HepG2 (cell line): Measurements from ENCODE around the gene GDPD5. TPM values are rescaled to one million over a fixed set of nuclear protein-coding genes. Genes with fewer than 3 reads are reported as not detected.
A peak's percentile ranks its signal among the peaks of the same experiment; 100 is the strongest.

Source experiments
- PITX1 ChIP-seq: sonication (generic); formaldehyde crosslinking; IDR thresholded peaks from 2 replicates; pipeline ENCODE4 v1.5.1; 2020; ENCODE audit warnings: mild to moderate bottlenecking, missing genetic modification reagents
- SOX5 ChIP-seq: IDR thresholded peaks from 2 replicates; pipeline ENCODE4 v1.6.1; 2016; ENCODE audit warnings: borderline replicate concordance
- SRY ChIP-seq: sonication (generic); formaldehyde crosslinking; IDR thresholded peaks from 2 replicates; pipeline ENCODE4 v1.8.0; 2022; ENCODE audit warnings: mild to moderate bottlenecking, missing genetic modification reagents
- ZNF24 ChIP-seq: fragments of 450-650 bp; IDR thresholded peaks from 2 replicates; pipeline ENCODE4 v1.6.1; 2017; ENCODE audit warnings: antibody characterized with exemption, mild to moderate bottlenecking
- ZNF343 ChIP-seq: sonication (generic); formaldehyde crosslinking; IDR thresholded peaks from 2 replicates; pipeline ENCODE4 v1.4.0; 2020; ENCODE audit warnings: mild to moderate bottlenecking, missing genetic modification reagents
- ZNF362 ChIP-seq: sonication (generic); formaldehyde crosslinking; IDR thresholded peaks from 2 replicates; pipeline ENCODE4 v1.4.0; 2020; ENCODE audit warnings: missing genetic modification reagents, mild to moderate bottlenecking, borderline replicate concordance
- ZNF550 ChIP-seq: sonication (generic); formaldehyde crosslinking; IDR thresholded peaks from 2 replicates; pipeline ENCODE4 v1.4.0; 2020; ENCODE audit warnings: mild to moderate bottlenecking, missing genetic modification reagents, borderline replicate concordance
- ZNF577 ChIP-seq: sonication (generic); formaldehyde crosslinking; IDR thresholded peaks from 2 replicates; pipeline ENCODE4 v1.4.0; 2020; ENCODE audit warnings: mild to moderate bottlenecking, low read depth, missing genetic modification reagents, borderline replicate concordance
- ZSCAN9 ChIP-seq: IDR thresholded peaks from 2 replicates; pipeline ENCODE4 v1.6.1; 2016; ENCODE audit warnings: borderline replicate concordance
- polyA plus RNA-seq, 8 experiments: library from polyadenylated mRNA; depleted of rRNA in 3 of 8; stranded (reverse) in 7 of 8; unstranded in 1 of 8; fragments of >200 nt; fragmentation: Illumina TruSeq in 4 of 8; extraction: Trizol in 4 of 8; gene quantifications; 2 replicates each; pipeline versions ENCODE4 v1.2.1 to v1.2.3, GENCODE V29; 2011 to 2016; ENCODE audit warnings: low read depth in 4 of 8, missing spikeins in 1 of 8, mixed read lengths in 1 of 8; ENCODE audit not compliant: insufficient read depth in 1 of 8
- total RNA-seq, 5 experiments: library from RNA; depleted of rRNA; stranded (reverse); fragments of >200 nt; fragmentation: Illumina TruSeq; extraction: Trizol; gene quantifications; 2 replicates each; pipeline ENCODE4 v1.2.3, GENCODE V29; 2016; ENCODE audit warnings: low read depth in 1 of 5
- TF ChIP-seq, protein P1 (sequence below): sonication (generic); formaldehyde crosslinking; IDR thresholded peaks from 2 replicates; pipeline ENCODE4 v1.5.0; 2020; ENCODE audit warnings: mild to moderate bottlenecking, missing genetic modification reagents, moderate library complexity
- TF ChIP-seq, protein P2 (sequence below): sonication (generic); formaldehyde crosslinking; IDR thresholded peaks from 2 replicates; pipeline ENCODE4 v1.4.0; 2020; ENCODE audit warnings: missing genetic modification reagents, borderline replicate concordance
- TF ChIP-seq, protein P3 (sequence below): sonication (generic); formaldehyde crosslinking; IDR thresholded peaks from 2 replicates; pipeline ENCODE4 v1.5.0; 2020; ENCODE audit warnings: missing genetic modification reagents, mild to moderate bottlenecking, borderline replicate concordance
- TF ChIP-seq, protein P4 (sequence below): IDR thresholded peaks from 2 replicates; pipeline ENCODE4 v1.6.1; 2016; ENCODE audit warnings: low read depth, missing genetic modification reagents, missing compliant biosample characterization

GDPD5 gene
- total and polyA plus RNA-seq, 2 of the 13 experiments (the other 11 are each of a cell fraction or from before 2014, with no cell fraction given) = 55.0 to 67.5 TPM

GRCh38 chr11:75388386-75389275 is 137.1 kb downstream of the GDPD5 start (continued):
- TF ChIP-seq, protein P1, sequence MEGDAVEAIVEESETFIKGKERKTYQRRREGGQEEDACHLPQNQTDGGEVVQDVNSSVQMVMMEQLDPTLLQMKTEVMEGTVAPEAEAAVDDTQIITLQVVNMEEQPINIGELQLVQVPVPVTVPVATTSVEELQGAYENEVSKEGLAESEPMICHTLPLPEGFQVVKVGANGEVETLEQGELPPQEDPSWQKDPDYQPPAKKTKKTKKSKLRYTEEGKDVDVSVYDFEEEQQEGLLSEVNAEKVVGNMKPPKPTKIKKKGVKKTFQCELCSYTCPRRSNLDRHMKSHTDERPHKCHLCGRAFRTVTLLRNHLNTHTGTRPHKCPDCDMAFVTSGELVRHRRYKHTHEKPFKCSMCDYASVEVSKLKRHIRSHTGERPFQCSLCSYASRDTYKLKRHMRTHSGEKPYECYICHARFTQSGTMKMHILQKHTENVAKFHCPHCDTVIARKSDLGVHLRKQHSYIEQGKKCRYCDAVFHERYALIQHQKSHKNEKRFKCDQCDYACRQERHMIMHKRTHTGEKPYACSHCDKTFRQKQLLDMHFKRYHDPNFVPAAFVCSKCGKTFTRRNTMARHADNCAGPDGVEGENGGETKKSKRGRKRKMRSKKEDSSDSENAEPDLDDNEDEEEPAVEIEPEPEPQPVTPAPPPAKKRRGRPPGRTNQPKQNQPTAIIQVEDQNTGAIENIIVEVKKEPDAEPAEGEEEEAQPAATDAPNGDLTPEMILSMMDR (CRISPR knock-in tag) = peak; percentile 89
- TF ChIP-seq, protein P2, sequence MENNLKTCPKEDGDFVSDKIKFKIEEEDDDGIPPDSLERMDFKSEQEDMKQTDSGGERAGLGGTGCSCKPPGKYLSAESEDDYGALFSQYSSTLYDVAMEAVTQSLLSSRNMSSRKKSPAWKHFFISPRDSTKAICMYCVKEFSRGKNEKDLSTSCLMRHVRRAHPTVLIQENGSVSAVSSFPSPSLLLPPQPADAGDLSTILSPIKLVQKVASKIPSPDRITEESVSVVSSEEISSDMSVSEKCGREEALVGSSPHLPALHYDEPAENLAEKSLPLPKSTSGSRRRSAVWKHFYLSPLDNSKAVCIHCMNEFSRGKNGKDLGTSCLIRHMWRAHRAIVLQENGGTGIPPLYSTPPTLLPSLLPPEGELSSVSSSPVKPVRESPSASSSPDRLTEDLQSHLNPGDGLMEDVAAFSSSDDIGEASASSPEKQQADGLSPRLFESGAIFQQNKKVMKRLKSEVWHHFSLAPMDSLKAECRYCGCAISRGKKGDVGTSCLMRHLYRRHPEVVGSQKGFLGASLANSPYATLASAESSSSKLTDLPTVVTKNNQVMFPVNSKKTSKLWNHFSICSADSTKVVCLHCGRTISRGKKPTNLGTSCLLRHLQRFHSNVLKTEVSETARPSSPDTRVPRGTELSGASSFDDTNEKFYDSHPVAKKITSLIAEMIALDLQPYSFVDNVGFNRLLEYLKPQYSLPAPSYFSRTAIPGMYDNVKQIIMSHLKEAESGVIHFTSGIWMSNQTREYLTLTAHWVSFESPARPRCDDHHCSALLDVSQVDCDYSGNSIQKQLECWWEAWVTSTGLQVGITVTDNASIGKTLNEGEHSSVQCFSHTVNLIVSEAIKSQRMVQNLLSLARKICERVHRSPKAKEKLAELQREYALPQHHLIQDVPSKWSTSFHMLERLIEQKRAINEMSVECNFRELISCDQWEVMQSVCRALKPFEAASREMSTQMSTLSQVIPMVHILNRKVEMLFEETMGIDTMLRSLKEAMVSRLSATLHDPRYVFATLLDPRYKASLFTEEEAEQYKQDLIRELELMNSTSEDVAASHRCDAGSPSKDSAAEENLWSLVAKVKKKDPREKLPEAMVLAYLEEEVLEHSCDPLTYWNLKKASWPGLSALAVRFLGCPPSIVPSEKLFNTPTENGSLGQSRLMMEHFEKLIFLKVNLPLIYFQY (CRISPR knock-in tag) = no peak
- no peak for TF ChIP-seq ZNF343
- TF ChIP-seq ZNF550 (CRISPR knock-in tag) = no peak
- TF ChIP-seq, protein P3, sequence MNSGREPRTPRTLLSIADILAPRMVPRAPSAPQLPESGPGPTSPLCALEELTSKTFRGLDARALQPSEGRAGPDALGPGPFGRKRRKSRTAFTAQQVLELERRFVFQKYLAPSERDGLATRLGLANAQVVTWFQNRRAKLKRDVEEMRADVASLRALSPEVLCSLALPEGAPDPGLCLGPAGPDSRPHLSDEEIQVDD (CRISPR knock-in tag) = no peak
- no peak for TF ChIP-seq SRY (CRISPR knock-in tag)
- TF ChIP-seq ZNF362 (CRISPR knock-in tag) = no peak
- 0 out of 2 replicates have a peak, but pooled peaks have one; percentile 26 for TF ChIP-seq SOX5
- TF ChIP-seq ZNF24 = no peak
- no peak for TF ChIP-seq PITX1 (CRISPR knock-in tag)
- 0 out of 2 replicates have a peak, but pooled peaks have one; percentile 27 for TF ChIP-seq ZSCAN9 (CRISPR knock-in tag)
- TF ChIP-seq, protein P4, sequence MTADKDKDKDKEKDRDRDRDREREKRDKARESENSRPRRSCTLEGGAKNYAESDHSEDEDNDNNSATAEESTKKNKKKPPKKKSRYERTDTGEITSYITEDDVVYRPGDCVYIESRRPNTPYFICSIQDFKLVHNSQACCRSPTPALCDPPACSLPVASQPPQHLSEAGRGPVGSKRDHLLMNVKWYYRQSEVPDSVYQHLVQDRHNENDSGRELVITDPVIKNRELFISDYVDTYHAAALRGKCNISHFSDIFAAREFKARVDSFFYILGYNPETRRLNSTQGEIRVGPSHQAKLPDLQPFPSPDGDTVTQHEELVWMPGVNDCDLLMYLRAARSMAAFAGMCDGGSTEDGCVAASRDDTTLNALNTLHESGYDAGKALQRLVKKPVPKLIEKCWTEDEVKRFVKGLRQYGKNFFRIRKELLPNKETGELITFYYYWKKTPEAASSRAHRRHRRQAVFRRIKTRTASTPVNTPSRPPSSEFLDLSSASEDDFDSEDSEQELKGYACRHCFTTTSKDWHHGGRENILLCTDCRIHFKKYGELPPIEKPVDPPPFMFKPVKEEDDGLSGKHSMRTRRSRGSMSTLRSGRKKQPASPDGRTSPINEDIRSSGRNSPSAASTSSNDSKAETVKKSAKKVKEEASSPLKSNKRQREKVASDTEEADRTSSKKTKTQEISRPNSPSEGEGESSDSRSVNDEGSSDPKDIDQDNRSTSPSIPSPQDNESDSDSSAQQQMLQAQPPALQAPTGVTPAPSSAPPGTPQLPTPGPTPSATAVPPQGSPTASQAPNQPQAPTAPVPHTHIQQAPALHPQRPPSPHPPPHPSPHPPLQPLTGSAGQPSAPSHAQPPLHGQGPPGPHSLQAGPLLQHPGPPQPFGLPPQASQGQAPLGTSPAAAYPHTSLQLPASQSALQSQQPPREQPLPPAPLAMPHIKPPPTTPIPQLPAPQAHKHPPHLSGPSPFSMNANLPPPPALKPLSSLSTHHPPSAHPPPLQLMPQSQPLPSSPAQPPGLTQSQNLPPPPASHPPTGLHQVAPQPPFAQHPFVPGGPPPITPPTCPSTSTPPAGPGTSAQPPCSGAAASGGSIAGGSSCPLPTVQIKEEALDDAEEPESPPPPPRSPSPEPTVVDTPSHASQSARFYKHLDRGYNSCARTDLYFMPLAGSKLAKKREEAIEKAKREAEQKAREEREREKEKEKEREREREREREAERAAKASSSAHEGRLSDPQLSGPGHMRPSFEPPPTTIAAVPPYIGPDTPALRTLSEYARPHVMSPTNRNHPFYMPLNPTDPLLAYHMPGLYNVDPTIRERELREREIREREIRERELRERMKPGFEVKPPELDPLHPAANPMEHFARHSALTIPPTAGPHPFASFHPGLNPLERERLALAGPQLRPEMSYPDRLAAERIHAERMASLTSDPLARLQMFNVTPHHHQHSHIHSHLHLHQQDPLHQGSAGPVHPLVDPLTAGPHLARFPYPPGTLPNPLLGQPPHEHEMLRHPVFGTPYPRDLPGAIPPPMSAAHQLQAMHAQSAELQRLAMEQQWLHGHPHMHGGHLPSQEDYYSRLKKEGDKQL (CRISPR knock-in tag) = no peak
- TF ChIP-seq ZNF577 (CRISPR knock-in tag) = no peak
